ENCODE data around the gene UGT1A5. TPM values are rescaled to one million over a fixed set of nuclear protein-coding genes. Genes with fewer than 3 reads are reported as not detected.

Gene UGT1A5
- total RNA-seq, 1 donor from 2014 or later = not detected

Other genes with a start within 250 kb of the UGT1A5 start
- 23.4 and 32.9 TPM in 2 replicates for gene USP40, start 146.1 kb upstream of the UGT1A5 start, total RNA-seq
- not detected in 2 replicates for gene UGT1A8, start 95.3 kb upstream of the UGT1A5 start, total RNA-seq
- gene UGT1A10, start 76.5 kb upstream of the UGT1A5 start, total RNA-seq = not detected in 2 replicates
- not detected in 2 replicates for gene UGT1A9, start 41.0 kb upstream of the UGT1A5 start, total RNA-seq
- gene UGT1A7, start 31.0 kb upstream of the UGT1A5 start, total RNA-seq = not detected in 2 replicates
- not detected in 2 replicates for gene UGT1A6, start 20.0 kb upstream of the UGT1A5 start, total RNA-seq
- gene UGT1A4, start 5.8 kb downstream of the UGT1A5 start, total RNA-seq = not detected in 2 replicates
- not detected in 2 replicates for gene UGT1A3, start 16.1 kb downstream of the UGT1A5 start, total RNA-seq
- not detected in 2 replicates for gene UGT1A1, start 47.4 kb downstream of the UGT1A5 start, total RNA-seq
- gene MROH2A, start 65.4 kb downstream of the UGT1A5 start, total RNA-seq = not detected in 2 replicates
- gene HJURP, start 141.6 kb downstream of the UGT1A5 start, total RNA-seq = 0.62 and 1.4 TPM in 2 replicates
- 1.4 and 3.5 TPM in 2 replicates for gene TRPM8, start 204.5 kb downstream of the UGT1A5 start, total RNA-seq

Measured in myocyte (in vitro differentiated cells).